GM19023 (cell line): ENCODE results near the gene ATP9A.
"Not testable (repeated sequence)": the region's sequence is repeated elsewhere in the genome, so short reads cannot be mapped to it uniquely, and the experiment has no call there.

Source experiments
- ATAC-seq: cut with Tn5 transposase; IDR thresholded peaks from one replicate; pipeline ENCODE4 v1.9.1; 2021; ENCODE audit warnings: mild to moderate bottlenecking, moderate library complexity; ENCODE audit not compliant: unreplicated experiment

ATP9A gene

DNA sequence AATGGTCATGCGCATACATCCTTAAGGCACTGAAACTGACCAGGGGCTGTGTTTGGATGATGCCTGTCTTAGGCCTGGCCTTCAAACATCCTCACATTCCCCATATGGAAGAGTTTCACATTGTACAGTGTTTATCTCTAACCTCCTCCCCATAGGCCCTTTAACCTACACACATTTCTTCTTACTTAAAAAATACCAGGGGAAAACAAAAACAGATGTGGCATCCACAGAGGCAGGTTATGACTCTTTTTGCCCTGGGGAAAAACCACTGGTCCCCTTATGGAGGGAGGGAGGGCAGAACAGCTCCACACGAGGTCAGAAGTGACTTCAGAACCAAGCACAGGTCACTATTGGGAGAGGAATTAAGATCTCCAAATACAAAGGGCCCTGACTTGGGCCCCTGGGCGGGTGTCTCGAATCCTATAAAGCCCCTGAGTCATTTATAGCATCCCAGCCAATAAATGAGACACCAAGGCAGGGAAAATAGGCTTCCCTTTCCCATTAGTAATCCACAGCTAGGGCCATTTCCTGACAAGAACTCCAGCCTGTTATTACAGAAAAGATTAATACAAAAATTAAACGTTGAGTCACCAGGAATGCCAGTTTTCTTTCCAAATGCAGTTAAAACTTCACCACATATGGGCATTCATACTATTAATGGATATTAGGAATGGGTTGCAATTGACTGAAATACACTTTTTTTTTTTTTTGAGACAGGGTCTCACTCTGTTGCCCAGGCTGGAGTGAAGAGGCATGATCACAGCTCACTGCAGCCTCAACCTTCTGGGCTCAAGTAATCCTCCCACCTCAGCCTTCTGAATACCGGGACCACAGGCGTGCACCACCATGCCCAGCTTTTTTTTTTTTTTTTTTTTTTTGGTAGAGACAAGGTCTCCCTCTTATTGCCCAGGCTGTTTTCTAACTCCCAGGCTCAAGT lies 107.2 kb downstream of the ATP9A start:
- ATAC-seq = no peak

DNA sequence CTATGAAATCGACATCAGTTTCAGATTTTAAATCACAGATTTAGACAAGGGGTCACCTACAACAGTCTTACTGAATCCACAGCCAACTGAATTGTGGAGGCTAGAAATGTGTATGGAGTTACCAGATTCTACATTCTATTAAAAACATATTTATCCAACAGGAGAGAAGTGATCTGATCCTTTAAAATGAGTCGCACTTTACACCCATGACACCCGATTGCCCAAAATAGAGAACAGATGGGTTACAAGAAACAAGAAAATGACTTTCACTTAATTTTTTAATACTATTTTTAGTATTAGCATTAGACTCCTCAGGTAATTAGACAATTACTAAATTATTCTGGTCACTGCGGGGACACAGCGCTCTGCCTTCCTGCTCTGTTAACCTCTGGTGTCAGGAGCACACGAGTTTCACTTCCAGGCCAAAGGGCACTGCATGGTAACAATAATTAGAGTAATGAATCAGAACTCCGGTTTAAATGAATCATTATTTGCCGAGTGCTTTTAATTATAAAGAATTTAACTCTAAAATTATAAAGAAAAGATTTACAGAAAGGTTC lies 108.6 kb downstream of the ATP9A start:
- no peak for ATAC-seq

DNA sequence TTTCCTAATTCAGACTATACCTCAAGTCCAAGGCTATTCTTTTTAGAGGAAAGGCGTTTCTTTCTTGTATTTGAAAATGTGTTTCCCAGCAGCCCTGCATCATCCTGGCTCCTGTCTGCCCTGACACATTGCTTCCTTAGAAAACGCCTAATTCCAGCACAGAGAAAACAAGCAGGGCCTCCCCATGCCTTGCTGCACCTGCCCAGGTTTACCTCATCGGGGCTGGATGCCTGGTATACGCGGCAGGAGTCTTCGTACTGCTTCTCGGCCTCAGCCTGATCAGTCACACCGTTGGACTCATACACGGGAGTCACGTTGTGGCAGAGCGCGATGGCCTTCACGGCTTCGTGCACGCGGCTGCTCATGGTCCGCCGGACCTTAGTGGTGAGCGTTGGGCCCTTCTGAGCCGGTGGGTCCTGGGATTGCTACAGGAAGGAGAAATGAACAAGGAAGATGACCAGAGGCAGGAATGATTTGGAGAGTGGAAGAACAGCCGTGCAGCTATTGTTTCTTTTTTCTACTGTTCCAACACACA lies 111.4 kb downstream of the ATP9A start:
- no peak for ATAC-seq

DNA sequence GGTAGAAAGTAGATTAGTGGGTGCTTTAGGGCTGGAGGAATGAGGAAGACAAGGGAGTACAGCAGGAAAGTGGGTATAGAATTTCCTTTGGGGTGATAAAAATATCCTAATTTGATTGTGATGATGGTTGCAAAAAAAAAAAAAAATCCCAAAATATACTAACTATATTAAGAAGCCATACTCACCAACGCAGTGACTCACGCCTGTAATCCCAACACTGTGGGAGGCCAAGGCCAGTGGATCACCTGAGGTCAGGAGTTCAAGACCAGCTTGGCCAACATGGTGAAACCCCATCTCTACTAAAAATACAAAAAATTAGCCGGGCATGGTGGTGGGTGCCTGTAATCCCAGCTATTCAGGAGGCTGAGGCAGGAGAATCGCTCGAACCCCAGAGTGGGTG lies 112.1 kb downstream of the ATP9A start:
- ATAC-seq = not testable (repeated sequence)

DNA sequence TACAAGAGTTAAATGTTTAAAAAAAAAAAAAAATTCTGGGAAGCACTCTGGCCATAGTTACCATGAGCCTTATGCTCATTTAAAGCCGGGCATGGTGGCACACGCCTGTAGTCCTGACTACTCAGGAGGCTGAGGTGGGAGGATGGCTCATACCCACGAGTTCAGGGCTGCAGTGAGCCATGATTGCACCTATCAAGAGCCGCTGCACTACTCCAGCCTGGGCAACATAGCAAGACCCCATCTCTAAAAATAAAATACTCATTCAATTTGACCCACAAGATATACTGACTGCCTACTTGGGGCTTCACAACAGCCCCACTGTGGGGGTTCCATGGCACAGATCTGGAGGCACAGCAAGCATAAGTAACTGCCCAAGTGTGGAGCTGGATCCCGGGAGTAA lies 113.7 kb downstream of the ATP9A start:
- ATAC-seq = no peak

DNA sequence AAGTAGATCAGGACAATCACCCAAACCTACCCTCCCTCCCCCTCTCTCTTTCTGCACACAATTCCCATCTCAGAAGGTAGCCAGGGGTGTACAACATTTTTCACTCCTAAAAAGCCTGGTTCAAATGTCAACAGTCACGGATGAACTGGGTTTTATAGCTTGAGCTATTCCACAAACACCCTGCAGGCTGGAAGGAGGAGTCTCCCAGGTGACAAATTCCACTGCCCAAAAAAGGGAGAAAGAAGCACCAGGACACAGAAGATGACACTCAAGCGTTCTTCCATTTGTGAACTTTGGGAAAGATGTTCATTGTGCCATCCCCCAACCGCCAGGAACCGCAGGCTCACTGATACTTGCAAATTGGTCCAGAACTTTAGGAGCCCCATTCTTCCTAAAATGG lies 114.1 kb downstream of the ATP9A start:
- ATAC-seq = no peak

DNA sequence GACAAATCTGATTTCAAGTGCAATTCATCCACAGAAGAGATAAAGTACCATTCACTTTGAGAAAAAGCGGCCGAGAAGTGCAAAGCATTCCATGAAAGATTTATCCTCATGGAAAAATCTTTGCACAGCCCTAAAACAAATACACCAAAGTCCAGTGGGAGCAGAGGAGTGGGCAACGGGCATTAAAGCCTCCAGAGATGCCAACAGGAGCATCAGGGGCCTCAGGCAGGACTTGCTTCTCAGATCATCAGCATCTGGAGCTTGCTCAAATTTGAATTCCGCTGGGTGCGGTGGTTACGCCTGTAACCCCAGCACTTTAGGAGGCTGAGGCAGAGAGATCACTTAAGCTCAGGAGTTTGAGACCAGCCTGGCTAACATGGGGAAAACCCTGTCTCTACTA lies 115.0 kb downstream of the ATP9A start:
- ATAC-seq = no peak

DNA sequence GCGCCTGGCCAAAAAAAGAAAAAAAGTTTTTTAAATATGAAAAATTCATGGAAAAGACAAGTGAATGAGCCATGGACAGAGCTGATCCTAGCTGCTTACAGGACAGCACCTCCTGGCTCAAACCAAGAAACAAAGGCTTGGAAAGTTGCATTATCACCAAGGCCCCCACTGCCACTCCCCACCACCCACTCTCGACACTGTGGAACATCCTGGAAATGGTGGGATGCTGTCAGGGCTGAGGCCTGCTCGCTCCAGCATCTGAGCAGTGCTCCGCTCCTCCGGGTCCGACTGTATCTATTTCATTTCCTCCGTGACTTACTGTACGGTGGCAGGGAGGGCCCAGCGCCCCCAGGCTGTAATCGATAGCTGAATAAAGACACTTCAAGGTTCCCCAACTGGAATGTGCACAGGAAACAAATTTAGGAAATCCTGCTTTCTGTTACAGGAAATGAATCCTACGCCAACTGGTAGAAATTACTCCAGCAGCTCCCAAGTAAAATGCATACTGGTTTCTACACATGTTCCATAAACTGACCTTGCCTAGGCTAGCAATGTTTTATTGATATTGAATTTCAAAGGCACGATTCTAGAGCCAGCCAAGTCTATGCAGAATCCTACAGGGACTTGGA lies 116.2 kb downstream of the ATP9A start:
- no peak for ATAC-seq

DNA sequence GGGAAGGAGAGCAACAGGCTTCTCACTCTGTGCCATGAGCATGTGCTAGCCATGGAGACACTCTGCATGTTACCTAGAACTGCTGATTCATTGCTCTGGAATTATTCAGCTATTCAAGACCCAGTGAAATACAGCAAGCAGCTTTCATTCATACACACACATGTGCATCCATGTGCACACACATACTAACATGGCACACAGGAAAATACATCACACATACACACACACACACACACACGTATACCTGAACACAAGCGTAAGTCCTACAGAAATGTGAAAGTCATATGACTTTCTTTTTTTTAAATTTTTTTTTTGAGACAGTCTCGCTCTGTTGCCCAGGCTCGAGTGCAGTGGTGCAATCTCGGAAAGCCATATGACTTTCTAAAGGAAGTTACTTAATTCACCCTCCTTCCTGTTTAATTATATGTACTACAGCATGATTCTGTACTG lies 117.5 kb downstream of the ATP9A start:
- no peak for ATAC-seq

DNA sequence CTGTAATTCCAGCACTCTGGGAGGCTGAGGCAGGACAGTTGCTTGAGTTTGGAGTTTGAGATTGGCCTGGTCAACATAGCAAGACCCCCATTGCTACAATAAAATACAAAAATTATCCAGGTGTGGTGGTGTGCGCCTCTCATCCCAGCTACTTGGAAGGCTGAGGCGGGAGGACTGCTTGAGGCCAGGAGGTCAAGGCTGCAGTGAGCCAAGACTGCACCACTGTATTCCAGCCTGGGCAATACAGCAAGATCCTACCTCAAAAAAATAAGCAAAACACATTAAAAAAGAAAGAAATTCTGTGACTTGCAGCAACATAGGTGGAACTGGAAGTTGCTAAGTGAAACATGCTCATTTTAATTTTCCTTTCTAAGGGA lies 119.6 kb downstream of the ATP9A start:
- ATAC-seq = no peak

DNA sequence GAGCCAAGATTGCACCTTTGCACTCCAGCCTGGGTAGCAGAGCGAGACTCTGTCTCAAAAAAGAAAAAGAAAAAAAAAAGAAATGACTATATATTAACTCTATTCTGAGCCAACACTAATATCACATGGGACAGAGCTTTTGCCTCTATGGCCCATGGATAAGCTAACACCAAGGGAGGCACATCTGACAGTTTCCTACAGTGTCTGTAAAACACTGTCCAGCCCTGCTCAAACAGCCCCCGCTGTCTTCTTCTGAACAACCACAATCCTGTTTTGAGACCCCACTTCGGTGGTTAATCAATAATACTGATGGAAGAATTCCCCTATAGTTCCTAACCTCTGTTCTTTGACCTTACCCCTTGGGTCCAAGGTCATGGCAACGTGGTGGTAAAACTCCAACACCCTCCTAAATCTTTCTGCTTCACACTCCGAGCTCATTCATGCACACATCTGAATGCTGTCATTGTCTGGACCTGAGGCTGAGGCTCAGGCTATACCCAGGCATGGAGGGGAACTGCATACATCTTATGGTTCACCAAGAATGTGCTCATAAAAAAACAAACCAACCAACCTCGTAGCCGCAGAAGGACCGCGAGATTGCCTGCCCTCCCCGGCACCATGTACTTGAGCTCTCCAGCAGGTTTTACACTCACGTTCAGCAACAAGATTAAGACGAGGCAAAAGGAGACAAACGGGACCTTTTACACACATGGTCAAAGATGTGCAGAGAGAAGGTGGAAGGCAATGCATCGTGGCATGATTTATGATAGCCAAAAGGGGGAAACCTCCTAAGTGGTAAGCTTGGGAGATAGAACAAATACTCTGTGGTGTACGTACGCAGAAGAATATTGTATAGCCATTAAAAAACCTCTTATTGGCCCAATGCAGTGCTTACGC lies 120.3 kb downstream of the ATP9A start:
- ATAC-seq = no peak

DNA sequence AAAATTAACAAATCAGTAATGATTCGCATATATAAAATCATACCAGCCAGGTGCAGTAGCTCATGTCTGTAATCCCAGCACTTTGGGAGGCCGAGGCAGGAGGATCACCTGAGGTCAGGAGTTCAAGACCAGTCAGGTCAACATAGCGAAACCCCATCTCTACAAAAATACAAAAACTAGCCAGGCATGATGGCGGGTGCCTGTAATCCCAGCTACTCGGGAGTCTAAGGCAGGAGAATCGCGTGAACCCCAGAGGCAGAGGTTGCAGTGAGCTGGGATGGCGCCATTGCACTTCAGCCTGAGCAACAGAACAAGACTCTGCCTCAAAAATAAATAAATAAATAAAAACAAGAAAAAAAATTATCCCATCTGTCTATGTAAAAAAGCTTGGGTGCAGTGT lies 124.4 kb downstream of the ATP9A start:
- not testable (repeated sequence) for ATAC-seq

DNA sequence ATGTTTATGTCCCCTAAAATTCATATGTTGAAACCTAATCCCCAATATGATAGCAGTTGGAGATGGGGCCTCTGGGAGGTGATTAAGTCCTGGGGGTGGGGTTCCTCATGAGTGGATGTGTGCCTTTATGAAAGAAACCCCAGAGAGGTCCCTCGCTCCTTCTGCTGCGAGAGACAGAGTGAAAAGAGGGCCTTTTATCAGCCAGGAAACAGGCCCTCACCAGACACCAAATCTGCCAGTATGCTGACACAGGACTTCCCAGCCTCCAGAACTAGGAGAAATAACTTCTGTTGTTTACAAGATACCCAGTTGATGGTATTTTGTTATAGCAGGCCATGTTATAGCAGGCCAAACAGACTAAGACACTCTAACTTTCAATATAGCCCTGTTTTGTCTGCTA lies 124.8 kb downstream of the ATP9A start:
- ATAC-seq = no peak

DNA sequence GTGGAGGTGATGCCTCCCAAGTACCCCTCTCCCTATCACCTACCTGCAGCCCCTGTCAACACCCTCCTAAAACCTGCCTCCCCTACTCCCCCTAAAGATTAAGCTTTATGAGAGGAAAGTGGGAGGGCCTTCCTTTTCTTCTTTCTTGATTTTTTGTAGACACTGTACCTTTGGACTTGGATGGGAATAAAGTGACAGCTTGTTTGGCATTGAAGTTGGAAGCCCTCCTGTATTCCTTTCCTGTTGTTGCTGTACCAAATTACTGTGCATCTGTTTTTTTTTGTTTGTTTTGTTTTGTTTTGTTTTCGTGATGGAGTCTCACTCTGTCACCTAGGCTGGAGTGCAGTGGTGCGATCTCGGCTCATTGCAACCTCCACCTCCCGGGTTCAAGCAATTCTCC lies 126.3 kb downstream of the ATP9A start:
- no peak for ATAC-seq

DNA sequence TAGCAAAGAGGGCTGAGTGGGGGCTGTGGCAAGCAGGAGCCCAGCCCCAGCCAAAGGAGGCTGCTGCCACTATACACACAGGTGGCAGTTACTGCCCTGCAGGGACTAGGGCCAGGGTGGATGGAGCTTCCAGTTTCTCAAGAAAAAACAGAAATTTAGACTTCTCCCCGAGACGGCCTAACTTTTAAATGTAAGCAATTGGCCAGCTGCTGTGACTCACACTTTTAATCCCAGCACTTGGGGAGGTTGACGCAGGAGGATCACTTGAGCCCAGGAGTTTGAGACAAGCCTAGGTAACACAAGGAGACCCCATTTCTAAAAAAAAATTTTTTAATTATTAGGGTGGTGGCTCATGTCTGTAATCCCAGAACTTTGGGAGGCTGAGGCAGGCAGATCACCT lies 127.4 kb downstream of the ATP9A start:
- ATAC-seq = no peak

DNA sequence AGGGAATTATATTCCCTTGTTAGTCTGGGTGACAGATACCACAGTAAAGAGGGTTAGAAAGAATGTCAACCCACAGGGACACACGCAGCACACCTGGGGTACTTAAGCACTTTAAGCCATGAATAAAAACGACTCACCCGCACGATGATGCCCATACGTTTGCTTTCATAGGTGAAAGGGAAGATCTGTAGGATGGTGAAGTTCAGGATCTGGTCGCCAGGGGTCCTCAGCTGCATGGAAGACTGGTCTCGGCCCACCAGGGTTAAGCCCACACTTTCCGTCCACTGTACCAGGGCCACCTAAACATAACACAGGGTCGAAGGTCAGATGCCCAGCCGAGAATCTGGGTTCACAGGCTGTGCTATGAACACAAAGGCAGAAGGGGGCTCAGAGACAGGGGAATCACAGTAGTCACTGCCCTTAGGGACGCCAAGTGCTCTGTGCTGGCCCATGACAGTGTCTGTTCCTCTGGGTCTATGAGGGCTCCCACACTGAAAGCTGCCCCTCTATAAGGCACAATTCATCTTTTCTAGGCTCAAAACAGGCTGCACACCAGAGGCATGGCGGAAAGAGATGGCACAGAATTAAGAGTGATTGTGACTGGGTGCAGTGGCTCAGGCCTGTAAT lies 128.9 kb downstream of the ATP9A start:
- no peak for ATAC-seq

DNA sequence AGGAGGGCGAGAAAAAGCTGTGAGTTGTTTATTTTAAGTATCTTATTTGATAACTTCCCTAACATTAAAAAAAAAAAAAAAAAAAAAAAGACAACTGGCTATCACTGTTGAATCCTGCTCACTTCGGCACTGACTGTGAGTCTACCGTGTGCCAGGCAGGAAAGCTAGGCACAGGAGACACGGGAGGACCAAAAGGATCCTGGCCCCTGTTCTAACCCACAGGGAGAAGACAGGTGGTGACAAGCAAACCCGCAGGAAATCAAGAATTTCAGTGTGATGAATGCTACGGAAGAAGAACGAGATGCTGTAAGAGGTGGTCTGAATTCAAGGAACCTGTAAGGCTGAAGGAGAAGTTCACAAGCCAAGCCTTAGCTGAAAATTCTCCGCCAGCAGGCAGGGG lies 130.9 kb downstream of the ATP9A start:
- ATAC-seq = no peak

DNA sequence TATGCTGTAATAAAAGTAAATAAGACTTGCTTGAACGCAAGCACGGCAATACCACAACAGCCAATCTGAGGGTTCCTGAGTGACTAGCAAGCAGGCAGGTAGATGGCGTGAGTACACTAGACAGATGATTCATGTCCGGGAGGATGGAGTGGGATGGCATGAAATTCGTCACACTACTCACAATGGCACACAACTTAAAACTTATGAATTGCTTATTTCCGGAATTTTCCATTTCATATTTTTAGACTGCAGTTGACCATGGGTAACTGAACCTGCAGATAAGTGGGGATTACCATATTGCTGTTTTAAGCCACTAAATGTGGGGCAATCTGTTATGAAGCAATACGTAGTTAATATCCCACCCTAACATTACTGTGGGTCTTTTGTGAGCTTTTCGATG lies 132.1 kb downstream of the ATP9A start:
- no peak for ATAC-seq

DNA sequence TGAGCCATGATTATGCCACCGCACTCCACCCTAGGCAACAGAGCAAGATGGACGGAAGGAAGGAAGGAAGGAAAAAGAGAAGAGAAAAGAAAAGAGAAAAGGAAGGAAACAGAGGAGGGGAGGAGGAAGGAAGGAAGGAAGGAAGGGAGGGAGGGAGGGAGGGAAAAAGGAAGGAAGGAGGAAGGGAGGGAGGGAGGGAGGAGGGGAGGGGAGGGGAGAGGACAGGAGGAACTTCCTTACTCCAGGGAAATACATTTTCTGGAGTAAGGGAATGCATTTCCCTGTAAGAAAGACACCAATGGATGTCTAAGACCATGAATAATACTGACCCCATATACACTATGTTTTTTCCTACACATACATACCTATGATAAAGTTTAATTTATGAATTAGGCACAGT lies 132.5 kb downstream of the ATP9A start:
- ATAC-seq = no peak

DNA sequence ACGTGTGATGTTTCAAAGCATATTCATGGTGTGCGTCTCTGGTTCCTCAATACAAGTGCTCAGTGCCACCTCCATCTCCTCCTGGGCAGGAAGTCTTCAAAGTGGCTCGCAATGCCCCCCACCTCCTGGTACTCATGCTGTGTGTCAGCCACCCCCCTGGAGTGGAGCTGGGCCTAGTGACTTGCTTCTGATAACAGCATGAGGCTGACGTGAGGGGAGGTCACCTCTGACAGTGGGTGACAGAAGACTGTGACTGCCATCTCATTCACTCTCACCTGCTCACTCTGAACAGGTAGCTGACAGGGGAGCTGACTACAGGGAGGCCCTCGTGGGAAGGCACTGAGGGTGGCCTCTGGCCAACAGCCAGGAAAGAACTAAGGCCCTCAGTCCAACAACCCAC lies 133.3 kb downstream of the ATP9A start:
- no peak for ATAC-seq
